K562 (cell line): Measurements from ENCODE around the gene CMIP.

Experiments
- TEAD4 ChIP-seq, 2 experiments: sonication (generic) in 1 of 2; formaldehyde crosslinking in 1 of 2; IDR thresholded peaks; 2 replicates each; pipeline versions ENCODE4 v1.6.1 to v1.8.0; 2012 to 2022; ENCODE audit warnings: borderline replicate concordance in 1 of 2, inconsistent platforms in 1 of 2, low read length in 1 of 2, mild to moderate bottlenecking in 1 of 2, missing genetic modification reagents in 1 of 2
- TRIM28 ChIP-seq: fragments of 450-650 bp; IDR thresholded peaks from 2 replicates; pipeline ENCODE4 v1.6.1; 2017
- ZFX ChIP-seq: sonication (generic); formaldehyde crosslinking; IDR thresholded peaks from 2 replicates; pipeline ENCODE4 v1.8.0; 2022; ENCODE audit warnings: mild to moderate bottlenecking, missing genetic modification reagents, moderate library complexity

GRCh38 chr16:81481207-81481821 is 36.7 kb downstream of the CMIP start:
- TF ChIP-seq TEAD4 (IDR thresholded peaks at IDR 0.05; ENCODE audit: low read length) (peak; percentile 68; the same call in 1 of the 2 replicates), TEAD4 (CRISPR knock-in tag; IDR thresholded peaks at IDR 0.05; ENCODE audit: borderline replicate concordance) (no peak), TRIM28 (no peak), ZFX (CRISPR knock-in tag) (no peak)
